SH-SY5Y (cell line): ENCODE measurements around the gene RSPH9.

Experiments used
- GATA2 ChIP-seq: IDR thresholded peaks from 2 replicates; pipeline ENCODE4 v1.6.1; 2011; ENCODE audit warnings: mild to moderate bottlenecking, low read depth, low read length
- GATA3 ChIP-seq: IDR thresholded peaks from 2 replicates; pipeline ENCODE4 v1.6.1; 2011; ENCODE audit warnings: low read depth, mild to moderate bottlenecking, low read length, moderate library complexity

GRCh38 chr6:43706788-43707187 lies 62.0 kb downstream of the RSPH9 start:
- no peak for TF ChIP-seq GATA2
- no peak for TF ChIP-seq GATA3
